ENCODE measurements around the gene LAMA2. TPM values are rescaled to one million over a fixed set of nuclear protein-coding genes. Genes with fewer than 3 reads are reported as not detected.

The LAMA2 gene
- total RNA-seq, 2 donors from 2014 or later, result 111 to 217 TPM

DNA sequence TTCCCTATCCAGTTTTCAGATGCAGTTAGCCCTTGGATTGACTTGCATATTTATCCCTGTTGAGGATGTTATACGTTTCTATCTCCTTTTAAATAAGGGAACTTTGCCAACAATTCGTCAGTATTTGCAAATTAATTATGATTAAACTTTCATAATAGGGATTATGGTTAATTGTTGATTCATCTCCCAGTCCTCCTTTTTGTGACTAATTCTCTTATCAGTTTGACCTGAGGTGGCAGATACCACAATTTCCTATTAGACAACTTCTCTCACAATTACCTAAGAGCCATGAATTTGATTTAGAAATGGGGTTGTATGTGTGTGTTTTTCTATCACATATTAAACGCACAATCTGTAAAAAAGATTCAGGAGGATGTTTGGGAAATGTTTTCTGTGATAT lies 172.9 kb downstream of the LAMA2 start:
- no peak for ATAC-seq (ENCODE audit: insufficient number of reproducible peaks, low FRiP score, low read depth)
- peaks cover 7% of the 10 kb centered on the region for H3K36me3 ChIP-seq
- no peak overlapping the region for H3K27ac ChIP-seq
- H3K4me1 ChIP-seq (ENCODE audit: control insufficient read depth in 1 of 2, low read depth in 2 of 2), result no peaks in the 10 kb centered on the region
- TF ChIP-seq, protein P1, sequence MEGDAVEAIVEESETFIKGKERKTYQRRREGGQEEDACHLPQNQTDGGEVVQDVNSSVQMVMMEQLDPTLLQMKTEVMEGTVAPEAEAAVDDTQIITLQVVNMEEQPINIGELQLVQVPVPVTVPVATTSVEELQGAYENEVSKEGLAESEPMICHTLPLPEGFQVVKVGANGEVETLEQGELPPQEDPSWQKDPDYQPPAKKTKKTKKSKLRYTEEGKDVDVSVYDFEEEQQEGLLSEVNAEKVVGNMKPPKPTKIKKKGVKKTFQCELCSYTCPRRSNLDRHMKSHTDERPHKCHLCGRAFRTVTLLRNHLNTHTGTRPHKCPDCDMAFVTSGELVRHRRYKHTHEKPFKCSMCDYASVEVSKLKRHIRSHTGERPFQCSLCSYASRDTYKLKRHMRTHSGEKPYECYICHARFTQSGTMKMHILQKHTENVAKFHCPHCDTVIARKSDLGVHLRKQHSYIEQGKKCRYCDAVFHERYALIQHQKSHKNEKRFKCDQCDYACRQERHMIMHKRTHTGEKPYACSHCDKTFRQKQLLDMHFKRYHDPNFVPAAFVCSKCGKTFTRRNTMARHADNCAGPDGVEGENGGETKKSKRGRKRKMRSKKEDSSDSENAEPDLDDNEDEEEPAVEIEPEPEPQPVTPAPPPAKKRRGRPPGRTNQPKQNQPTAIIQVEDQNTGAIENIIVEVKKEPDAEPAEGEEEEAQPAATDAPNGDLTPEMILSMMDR (IDR thresholded peaks at IDR 0.05), result no peak
- H3K27me3 ChIP-seq (replicated peaks; ENCODE audit: insufficient read depth), result no peaks in the 10 kb centered on the region
- no peaks in the 10 kb centered on the region for H3K9me3 ChIP-seq
- DNase-seq (ENCODE audit: low spot score), result no peak
- H3K4me3 ChIP-seq, result no peak overlapping the region

DNA sequence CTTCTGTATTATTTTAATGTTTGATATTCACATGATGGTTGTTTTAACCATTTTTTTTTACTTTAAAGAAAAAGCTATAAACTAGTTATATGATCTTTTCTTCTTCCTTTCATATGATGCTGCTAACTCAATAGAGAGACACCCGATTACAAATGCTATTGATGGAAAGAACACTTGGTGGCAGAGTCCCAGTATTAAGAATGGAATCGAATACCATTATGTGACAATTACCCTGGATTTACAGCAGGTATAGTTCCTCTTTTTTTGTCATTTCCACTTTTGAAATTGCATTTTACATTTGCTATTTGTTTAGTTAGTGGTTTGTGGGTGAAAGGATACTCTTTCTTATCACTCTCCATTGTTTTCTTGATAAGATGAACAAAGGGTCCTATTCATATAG lies 176.7 kb downstream of the LAMA2 start:
- Histone ChIP-seq H3K27me3 (replicated peaks; ENCODE audit: insufficient read depth) (no peaks in the 10 kb centered on the region), H3K9me3 (no peaks in the 10 kb centered on the region), H3K4me1 (ENCODE audit: control insufficient read depth in 1 of 2, low read depth in 2 of 2) (no peaks in the 10 kb centered on the region), H3K27ac (no peak overlapping the region), H3K36me3 (peaks cover 7% of the 10 kb centered on the region), H3K4me3 (no peak overlapping the region)
- DNase-seq (ENCODE audit: low spot score) (no peak), ATAC-seq (ENCODE audit: insufficient number of reproducible peaks, low FRiP score, low read depth) (no peak)
- TF ChIP-seq, protein P1 (IDR thresholded peaks at IDR 0.05), result no peak

DNA sequence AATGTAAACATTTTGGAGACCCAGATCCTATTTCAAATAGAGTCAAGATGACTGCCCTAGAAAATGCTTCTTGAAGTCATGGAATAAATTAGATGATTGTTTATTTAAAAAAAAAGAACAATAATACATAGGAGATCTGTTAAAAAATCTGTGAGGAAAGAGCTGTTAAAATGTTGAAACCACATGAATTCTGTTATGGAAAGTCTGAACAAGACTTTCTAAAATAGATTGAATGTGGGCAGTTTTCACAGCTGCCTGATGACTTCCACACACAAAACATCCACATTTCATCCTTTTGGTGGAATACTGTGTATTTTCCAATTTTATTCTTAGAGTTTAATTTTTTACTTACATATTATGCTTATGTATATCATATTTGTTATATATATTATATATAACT lies 186.1 kb downstream of the LAMA2 start:
- peaks cover under 1 to 3% of the 10 kb centered on the region in 2 donors for H3K4me1 ChIP-seq (ENCODE audit: control insufficient read depth in 1 of 2, low read depth in 2 of 2)
- DNase-seq (ENCODE audit: low spot score), result no peak
- no peaks in the 10 kb centered on the region for H3K9me3 ChIP-seq
- no peak for ATAC-seq (ENCODE audit: insufficient number of reproducible peaks, low FRiP score, low read depth)
- TF ChIP-seq, protein P1 (IDR thresholded peaks at IDR 0.05), result no peak
- H3K36me3 ChIP-seq, result no peaks in the 10 kb centered on the region
- no peaks in the 10 kb centered on the region for H3K27me3 ChIP-seq (replicated peaks; ENCODE audit: insufficient read depth)
- peak overlapping the region in 1 of 2 donors; percentile 21 for H3K27ac ChIP-seq
- no peak overlapping the region for H3K4me3 ChIP-seq

DNA sequence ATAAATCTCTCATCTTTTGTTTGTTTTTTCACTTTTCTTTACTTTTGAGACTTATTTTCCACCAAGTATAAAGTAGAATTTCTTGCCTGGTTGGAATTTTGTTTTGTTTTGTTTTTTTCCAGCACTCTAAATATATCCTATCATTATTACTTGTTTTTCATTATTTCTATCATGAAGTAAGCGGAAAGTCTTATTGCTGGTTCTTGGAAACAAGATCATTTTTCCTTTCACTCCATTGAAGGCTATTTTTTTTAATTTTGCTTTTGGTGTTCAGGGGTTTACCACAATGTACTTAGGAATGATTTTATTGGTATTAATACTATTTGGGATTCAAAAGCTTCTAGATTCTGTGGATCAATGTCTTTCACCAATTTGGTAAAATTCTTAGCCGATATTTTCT lies 190.1 kb downstream of the LAMA2 start:
- H3K27ac ChIP-seq, result no peak overlapping the region
- DNase-seq (ENCODE audit: low spot score) (no peak), ATAC-seq (ENCODE audit: insufficient number of reproducible peaks, low FRiP score, low read depth) (no peak)
- TF ChIP-seq, protein P1 (IDR thresholded peaks at IDR 0.05), result no peak
- no peaks in the 10 kb centered on the region for H3K36me3 ChIP-seq
- no peaks in the 10 kb centered on the region for H3K9me3 ChIP-seq
- no peak overlapping the region for H3K4me3 ChIP-seq
- H3K27me3 ChIP-seq (replicated peaks; ENCODE audit: insufficient read depth), result no peaks in the 10 kb centered on the region
- peaks cover 7% of the 10 kb centered on the region in 2 donors for H3K4me1 ChIP-seq (ENCODE audit: control insufficient read depth in 1 of 2, low read depth in 2 of 2)

DNA sequence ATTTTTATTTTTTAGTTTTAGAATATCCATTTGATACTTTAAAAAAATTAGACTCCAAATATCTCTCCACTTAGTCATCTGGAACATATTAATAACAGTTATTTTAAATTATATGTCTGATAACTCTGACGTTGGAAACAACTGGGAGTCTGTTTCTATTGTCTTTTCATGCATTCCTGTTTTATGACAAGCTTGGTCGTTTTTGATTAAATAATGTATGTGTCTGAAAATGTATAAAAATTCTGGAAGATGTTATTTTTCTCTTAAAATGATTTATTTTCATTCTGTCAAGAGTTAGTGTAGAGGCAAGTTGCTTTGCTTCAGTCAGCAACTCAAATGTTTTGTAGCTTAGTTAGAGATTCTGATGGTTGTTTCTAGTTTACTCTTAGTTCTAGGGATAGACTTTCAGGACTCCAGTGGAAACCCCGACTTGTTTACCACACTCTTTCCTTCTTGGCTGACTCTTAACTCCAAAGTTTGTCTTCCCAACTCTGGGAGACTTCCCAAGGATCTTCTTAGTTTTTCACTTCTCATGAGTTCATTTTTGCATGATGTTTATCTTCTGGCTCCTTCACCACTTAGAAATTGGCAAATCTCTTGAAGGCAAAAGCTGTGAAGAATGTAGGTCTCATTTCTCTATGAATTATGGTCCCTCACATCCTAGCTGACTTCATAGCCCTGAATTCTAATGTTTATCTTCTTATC lies 190.9 kb downstream of the LAMA2 start:
- Histone ChIP-seq H3K27me3 (replicated peaks; ENCODE audit: insufficient read depth) (no peaks in the 10 kb centered on the region), H3K4me3 (no peak overlapping the region), H3K9me3 (no peaks in the 10 kb centered on the region), H3K4me1 (ENCODE audit: control insufficient read depth in 1 of 2, low read depth in 2 of 2) (peaks cover 7% of the 10 kb centered on the region in 2 donors), H3K36me3 (no peaks in the 10 kb centered on the region), H3K27ac (no peak overlapping the region)
- TF ChIP-seq, protein P1 (IDR thresholded peaks at IDR 0.05), result no peak
- DNase-seq (ENCODE audit: low spot score) (no peak), ATAC-seq (ENCODE audit: insufficient number of reproducible peaks, low FRiP score, low read depth) (no peak)
